ENCODE measurements around the gene DDIT3.
"Not testable (repeated sequence)": the region's sequence is repeated elsewhere in the genome, so short reads cannot be mapped to it uniquely, and the experiment has no call there.

The DDIT3 gene, protein sequence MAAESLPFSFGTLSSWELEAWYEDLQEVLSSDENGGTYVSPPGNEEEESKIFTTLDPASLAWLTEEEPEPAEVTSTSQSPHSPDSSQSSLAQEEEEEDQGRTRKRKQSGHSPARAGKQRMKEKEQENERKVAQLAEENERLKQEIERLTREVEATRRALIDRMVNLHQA

DNA sequence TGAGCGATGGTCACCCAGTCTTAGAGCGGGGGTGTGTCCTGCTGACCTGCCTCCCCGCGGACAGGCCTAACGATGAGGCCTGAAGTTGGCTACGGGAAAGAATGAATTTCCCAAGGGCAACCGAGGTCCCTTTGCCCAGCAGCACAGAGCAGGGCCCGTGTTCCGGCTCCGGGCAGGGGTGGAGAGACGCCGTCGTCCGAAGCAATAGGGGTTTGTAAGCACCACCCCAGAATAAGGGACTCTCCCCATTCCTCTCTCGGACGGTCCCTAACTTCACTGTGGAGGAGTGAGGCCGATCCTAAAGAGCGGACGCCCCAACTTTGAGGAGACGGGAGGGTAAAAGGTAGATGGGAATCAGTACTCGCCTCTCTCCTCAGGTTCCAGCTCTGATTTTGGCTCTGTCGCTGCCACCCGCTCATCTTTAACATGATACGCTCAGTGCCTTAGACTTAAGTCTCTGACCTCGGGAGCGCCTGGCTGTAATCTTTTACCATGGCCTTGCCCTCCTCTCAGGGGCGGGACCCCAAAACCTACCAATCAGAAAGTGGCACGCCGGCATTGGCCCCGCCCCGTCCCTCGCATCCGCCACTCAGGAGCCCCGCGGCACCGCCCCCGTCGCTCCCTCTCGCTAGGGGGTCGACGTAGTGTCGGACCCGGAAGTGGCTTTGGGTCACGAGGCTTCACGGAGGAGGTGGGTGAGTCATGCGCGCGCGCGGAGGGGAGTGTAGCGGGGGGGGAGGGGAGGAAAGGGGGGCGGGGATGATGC, at the start of gene DDIT3:
TSS of gene DDIT3 (minus strand) at position 462 of the 766 bp plus-strand sequence. CDS start 3,108 bp downstream, outside the sequence.
- TF ChIP-seq, protein P1, sequence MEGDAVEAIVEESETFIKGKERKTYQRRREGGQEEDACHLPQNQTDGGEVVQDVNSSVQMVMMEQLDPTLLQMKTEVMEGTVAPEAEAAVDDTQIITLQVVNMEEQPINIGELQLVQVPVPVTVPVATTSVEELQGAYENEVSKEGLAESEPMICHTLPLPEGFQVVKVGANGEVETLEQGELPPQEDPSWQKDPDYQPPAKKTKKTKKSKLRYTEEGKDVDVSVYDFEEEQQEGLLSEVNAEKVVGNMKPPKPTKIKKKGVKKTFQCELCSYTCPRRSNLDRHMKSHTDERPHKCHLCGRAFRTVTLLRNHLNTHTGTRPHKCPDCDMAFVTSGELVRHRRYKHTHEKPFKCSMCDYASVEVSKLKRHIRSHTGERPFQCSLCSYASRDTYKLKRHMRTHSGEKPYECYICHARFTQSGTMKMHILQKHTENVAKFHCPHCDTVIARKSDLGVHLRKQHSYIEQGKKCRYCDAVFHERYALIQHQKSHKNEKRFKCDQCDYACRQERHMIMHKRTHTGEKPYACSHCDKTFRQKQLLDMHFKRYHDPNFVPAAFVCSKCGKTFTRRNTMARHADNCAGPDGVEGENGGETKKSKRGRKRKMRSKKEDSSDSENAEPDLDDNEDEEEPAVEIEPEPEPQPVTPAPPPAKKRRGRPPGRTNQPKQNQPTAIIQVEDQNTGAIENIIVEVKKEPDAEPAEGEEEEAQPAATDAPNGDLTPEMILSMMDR (IDR thresholded peaks at IDR 0.05; ENCODE audit: low read depth, low read length, missing control alignments): no peak
- H3K27ac ChIP-seq: peak within 1 kb of the TSS; percentile 98
- H3K27me3 ChIP-seq (replicated peaks): no peaks in the 10 kb centered on the region
- peaks cover 40% of the 10 kb centered on the region for H3K36me3 ChIP-seq (replicated peaks)
- peak; percentile 98 for DNase-seq
- H3K4me3 ChIP-seq (ENCODE audit: low read depth, low read length): peak within 1 kb of the TSS; percentile 80
- in situ Hi-C loops (cut with HindIII; ENCODE audit: low pct_ligation_motif_present, low sequenced_read_pairs): no loop called here

DNA sequence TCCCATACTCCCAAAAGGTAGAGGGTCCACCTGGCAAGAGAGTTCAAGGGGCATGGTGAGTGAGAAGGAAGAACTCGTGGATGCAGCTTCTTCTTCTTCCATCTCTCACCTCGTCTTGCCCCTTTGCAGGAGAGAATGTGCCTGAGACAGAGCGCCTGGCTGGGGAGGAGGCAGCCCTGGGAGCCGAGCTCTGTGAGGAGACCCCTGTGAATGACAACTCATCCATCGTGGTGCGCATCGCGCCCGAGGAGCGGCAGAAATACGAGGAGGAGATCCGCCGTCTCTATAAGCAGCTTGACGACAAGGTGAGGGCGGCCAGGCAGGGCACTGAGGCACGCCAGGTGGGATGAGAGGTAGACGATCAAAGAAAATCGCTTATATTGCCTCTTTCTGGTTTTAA, 49.5 kb upstream of the DDIT3 start:
- H3K4me3 ChIP-seq (ENCODE audit: low read depth, low read length): no peak overlapping the region
- TF ChIP-seq, protein P1 (IDR thresholded peaks at IDR 0.05; ENCODE audit: low read depth, low read length, missing control alignments): no peak
- in situ Hi-C loops (cut with HindIII; ENCODE audit: low pct_ligation_motif_present, low sequenced_read_pairs): no loop called here
- DNase-seq: no peak
- H3K36me3 ChIP-seq (replicated peaks): no peaks in the 10 kb centered on the region
- H3K27ac ChIP-seq: no peak overlapping the region
- no peaks in the 10 kb centered on the region for H3K27me3 ChIP-seq (replicated peaks)

DNA sequence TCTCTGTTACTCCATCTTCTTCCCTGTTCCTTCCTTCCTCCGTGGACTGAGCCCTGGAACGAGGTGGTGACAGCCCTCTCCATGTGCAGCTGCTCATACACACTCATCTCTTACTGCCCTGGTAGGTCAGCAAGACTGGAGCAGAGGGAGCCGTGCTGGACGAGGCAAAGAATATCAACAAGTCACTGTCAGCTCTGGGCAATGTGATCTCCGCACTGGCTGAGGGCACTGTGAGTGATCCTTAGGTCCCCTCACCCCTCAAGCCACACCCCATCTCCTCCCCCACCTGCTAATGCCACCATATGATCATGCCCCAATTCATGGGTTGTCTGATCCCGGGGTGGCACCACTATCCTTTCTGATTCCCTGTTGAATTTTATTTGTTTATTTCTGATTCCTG, 48.5 kb upstream of the DDIT3 start:
- no peak for DNase-seq
- H3K4me3 ChIP-seq (ENCODE audit: low read depth, low read length): no peak overlapping the region
- H3K36me3 ChIP-seq (replicated peaks): no peaks in the 10 kb centered on the region
- TF ChIP-seq, protein P1 (IDR thresholded peaks at IDR 0.05; ENCODE audit: low read depth, low read length, missing control alignments): no peak
- H3K27ac ChIP-seq: no peak overlapping the region
- in situ Hi-C loops (cut with HindIII; ENCODE audit: low pct_ligation_motif_present, low sequenced_read_pairs): no loop called here
- H3K27me3 ChIP-seq (replicated peaks): no peaks in the 10 kb centered on the region

DNA sequence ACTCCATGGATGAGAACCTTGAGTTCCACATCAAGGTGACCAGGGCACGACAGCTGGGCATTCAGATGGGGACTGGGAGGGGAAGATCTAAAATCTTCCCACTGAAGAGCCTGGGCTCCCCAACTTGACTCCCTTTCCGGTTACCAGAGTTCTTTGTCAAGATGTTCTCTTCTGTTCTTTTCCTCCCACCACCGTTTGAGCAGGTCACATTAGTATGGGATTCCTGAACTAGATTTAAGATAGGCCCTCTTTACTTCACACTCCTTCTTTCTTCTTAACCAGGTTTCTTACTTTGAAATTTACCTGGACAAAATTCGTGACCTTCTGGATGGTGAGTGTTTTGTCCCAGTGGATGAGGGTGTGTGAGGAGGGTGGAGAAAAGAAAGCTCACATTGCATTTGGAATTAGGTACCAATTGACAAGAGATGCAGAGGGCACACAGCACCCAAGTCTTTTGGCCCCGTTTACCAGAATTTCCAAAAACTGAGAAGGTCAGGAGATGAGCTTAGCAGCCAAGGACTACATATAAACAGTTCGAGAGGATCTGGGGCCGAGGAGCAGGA, 43.9 kb upstream of the DDIT3 start:
- in situ Hi-C loops (cut with HindIII; ENCODE audit: low pct_ligation_motif_present, low sequenced_read_pairs): no loop called here
- H3K36me3 ChIP-seq (replicated peaks): no peaks in the 10 kb centered on the region
- no peak overlapping the region for H3K4me3 ChIP-seq (ENCODE audit: low read depth, low read length)
- no peak overlapping the region for H3K27ac ChIP-seq
- DNase-seq: no peak
- H3K27me3 ChIP-seq (replicated peaks): no peaks in the 10 kb centered on the region
- TF ChIP-seq, protein P1 (IDR thresholded peaks at IDR 0.05; ENCODE audit: low read depth, low read length, missing control alignments): no peak

DNA sequence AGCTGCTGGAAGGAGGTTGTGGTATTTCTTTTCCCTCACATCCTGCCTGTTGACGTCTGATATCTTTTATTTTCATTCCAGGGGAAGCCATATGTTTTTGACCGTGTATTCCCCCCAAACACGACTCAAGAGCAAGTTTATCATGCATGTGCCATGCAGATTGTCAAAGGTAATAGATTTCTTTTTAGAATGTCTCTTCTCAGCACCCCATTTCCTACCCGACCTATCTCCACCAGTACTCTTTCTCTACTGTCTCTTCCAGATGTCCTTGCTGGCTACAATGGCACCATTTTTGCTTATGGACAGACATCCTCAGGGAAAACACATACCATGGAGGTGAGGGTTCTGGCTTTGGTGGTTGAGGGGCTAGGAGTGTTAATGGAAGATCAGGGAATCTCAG, 43.0 kb upstream of the DDIT3 start:
- H3K4me3 ChIP-seq (ENCODE audit: low read depth, low read length): no peak overlapping the region
- H3K27ac ChIP-seq: no peak overlapping the region
- no peak for DNase-seq
- TF ChIP-seq, protein P1 (IDR thresholded peaks at IDR 0.05; ENCODE audit: low read depth, low read length, missing control alignments): no peak
- in situ Hi-C loops (cut with HindIII; ENCODE audit: low pct_ligation_motif_present, low sequenced_read_pairs): no loop called here
- no peaks in the 10 kb centered on the region for H3K36me3 ChIP-seq (replicated peaks)
- H3K27me3 ChIP-seq (replicated peaks): no peaks in the 10 kb centered on the region

DNA sequence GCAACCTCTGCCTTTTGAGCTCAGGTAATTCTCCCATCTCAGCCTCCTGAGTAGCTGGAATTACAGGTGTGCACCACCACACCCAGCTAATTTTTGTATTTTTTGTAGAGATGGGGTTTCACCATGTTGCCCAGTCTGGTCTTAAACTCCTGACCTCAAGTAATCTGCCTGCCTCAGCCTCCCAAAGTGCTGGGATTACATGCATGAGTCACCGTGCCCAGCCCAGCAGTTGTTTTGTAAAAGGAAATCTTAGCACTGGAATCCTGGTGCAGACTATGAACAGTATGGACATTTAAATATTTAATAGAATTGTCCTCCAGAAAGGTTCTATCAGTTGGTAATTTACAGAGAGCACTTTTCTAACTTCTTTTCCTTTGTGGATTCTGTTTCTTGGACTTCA, 40.8 kb upstream of the DDIT3 start:
- H3K27ac ChIP-seq; H3K36me3 ChIP-seq (replicated peaks); in situ Hi-C loops (cut with HindIII; ENCODE audit: low pct_ligation_motif_present, low sequenced_read_pairs); H3K4me3 ChIP-seq (ENCODE audit: low read depth, low read length); H3K27me3 ChIP-seq (replicated peaks): not testable (repeated sequence)
- DNase-seq: peak; percentile 42

Measured in brain microvascular endothelial cell (primary cell).